ENCODE measurements around the gene VTCN1.

- no peak for TF ChIP-seq CTCF (IDR thresholded peaks at IDR 0.05; ENCODE audit: low read depth, low read length, poor library complexity, severe bottlenecking)
- TF ChIP-seq EZH2phosphoT487 (IDR thresholded peaks at IDR 0.05; ENCODE audit: borderline replicate concordance, low read length), result no peak
Measured at GRCh38 chr1:117123274-117123673, 87.5 kb downstream of the VTCN1 start.

All from DOHH2 (cell line).